GM18507 (cell line): ENCODE results near the gene LRFN4.

Experiments
- DNase-seq: peaks from one replicate; pipeline ENCODE4 v3.0.0; 2011; ENCODE audit warnings: low read depth; ENCODE audit not compliant: insufficient read length; ENCODE audit errors: extremely low spot score
- FAIRE-seq: peaks from 2 replicates; lab custom pipeline; 2011; peaks lifted over from hg19 to GRCh38; lab: Jason Lieb, UNC

The LRFN4 gene

DNA sequence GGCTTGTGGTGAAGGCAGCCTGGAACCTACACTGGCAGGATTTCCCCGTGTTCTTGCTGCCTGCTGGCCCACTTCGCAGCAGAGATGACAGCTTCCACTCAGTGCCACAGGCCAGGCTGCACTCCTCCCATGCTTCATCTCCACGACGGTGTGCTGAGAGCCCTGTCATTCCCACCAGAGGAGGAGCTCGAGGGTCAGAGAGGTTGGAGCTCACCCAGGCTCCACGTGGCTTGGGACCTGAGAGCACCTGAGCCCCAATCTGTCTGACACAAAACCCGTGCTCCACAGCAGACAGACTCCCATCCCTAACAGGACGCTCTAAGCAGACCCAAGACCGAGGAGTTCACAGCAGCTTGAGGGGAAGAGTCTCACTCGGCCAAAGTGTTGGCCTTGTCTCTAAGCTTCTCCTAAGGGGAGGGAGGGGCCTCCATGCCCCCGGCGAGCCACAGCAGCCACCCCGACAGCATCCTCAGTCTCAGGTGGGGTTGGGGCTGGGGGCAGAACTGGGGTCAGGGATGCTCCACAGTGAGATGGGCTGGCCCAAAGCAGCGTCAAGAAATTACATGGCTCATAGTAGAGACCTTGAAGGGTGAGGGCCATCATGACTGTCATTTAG lies 10.7 kb downstream of the LRFN4 start:
- DNase-seq (no peak), FAIRE-seq (no peak)

GRCh38 chr11:66868082-66868725 lies 11.3 kb downstream of the LRFN4 start:
- DNase-seq, result no peak
- FAIRE-seq, result no peak

DNA sequence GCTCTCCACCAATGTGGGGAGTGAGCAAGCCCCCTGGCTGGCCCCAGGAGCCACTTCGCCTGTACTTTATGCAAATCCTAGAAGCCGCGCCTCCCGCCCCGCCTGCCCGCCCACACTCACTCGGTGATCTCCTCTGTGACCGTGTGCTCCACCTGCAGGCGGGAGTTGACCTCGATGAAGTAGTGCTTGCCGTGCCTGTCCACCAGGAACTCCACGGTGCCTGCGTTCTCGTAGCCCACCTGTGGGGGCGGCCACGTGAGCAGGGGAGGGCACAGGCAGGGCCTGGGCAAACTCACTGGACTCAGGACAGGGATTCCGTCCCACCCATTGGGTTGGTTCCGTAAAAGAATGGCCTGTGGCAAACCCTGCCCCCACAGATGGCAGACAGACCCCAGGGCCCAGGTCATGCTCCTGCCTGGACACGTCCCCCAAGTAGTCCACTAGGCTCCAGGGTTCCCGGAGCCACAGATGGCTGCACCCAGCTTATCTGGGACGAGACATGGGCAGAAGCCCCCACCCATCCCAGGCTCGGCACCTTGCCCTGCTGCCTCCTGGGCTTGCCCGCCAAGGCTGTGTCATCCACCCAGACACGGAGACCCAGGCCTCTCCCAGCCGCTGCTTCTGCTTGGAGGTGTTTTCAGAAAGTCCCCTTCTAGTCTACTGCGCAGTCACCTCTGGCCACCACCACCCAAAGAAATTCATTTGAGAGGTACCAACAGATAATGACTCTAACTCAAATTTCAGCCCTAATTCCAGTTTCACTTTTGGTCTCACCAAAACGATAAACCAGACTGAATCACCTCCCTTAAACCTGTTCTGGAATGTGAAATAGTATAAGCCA lies 12.1 kb downstream of the LRFN4 start:
- DNase-seq (peak; percentile 90), FAIRE-seq (peak; percentile 91)

GRCh38 chr11:66869567-66869870 lies 12.7 kb downstream of the LRFN4 start:
- no peak for DNase-seq
- no peak for FAIRE-seq

DNA sequence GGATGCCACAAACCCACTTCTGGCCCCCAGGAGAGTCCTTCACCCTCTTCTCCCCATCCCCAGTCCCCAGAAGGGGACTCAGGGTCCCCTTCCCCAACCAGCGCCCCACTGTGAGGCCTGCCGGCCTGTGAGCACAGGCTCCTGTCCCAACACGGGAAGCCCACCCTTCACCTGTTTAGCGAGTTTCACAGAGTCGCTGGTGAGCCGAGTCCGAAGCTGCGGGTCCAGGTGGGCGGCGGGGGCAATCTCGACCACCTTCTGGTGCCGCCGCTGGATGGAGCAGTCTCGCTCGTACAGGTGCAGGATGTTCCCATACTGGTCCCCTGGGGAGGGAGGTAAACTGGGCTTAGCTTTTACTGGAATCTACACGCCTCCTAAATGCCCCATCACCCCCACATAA lies 13.3 kb downstream of the LRFN4 start:
- no peak for FAIRE-seq
- no peak for DNase-seq

- FAIRE-seq (no peak), DNase-seq (no peak)
These were observed 14.0 kb downstream of the LRFN4 start for GRCh38 chr11:66870616-66871520.

- no peak for DNase-seq
- no peak for FAIRE-seq
These were observed 14.6 kb downstream of the LRFN4 start for GRCh38 chr11:66871521-66871901.

- FAIRE-seq, result no peak
These were observed 17.4 kb downstream of the LRFN4 start for GRCh38 chr11:66874232-66874631.

GRCh38 chr11:66875378-66875777 lies 18.5 kb downstream of the LRFN4 start:
- FAIRE-seq, result no peak
- no peak for DNase-seq

More at GRCh38 chr11:66874232-66874631, 17.4 kb downstream of the LRFN4 start:
- no peak for DNase-seq

GRCh38 chr11:66877588-66878385 lies 20.9 kb downstream of the LRFN4 start:
- FAIRE-seq (no peak), DNase-seq (no peak)

- FAIRE-seq, result no peak
- DNase-seq, result no peak
These were observed 21.6 kb downstream of the LRFN4 start for GRCh38 chr11:66878474-66878873.

- FAIRE-seq (no peak), DNase-seq (no peak)
These were observed 22.1 kb downstream of the LRFN4 start for GRCh38 chr11:66879000-66879399.

- no peak for FAIRE-seq
- DNase-seq, result no peak
These were observed 22.7 kb downstream of the LRFN4 start for GRCh38 chr11:66879583-66879982.

- FAIRE-seq, result no peak
- DNase-seq, result no peak
These were observed 23.1 kb downstream of the LRFN4 start for GRCh38 chr11:66879999-66880398.

GRCh38 chr11:66880496-66881450 lies 23.9 kb downstream of the LRFN4 start:
- no peak for FAIRE-seq
- DNase-seq, result no peak

DNA sequence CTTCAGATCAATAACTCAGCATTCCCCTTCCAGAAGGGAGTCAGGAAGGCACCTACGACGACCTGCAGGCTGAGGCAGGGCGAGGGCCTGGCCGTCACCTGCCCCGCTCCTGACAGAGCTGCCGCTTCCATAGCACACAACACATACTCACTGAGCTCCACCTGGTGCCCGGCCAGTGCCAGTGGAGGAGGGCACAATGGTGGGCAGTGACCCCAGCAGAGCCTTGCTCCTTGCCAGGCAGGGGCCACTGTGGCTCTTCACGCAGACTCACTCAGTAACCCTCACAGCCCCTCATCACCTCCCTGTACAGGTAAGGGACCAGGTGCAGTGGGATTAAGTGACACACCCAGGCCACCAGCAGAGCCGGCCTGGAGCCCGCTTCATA lies 24.6 kb downstream of the LRFN4 start:
- DNase-seq (no peak), FAIRE-seq (no peak)

DNA sequence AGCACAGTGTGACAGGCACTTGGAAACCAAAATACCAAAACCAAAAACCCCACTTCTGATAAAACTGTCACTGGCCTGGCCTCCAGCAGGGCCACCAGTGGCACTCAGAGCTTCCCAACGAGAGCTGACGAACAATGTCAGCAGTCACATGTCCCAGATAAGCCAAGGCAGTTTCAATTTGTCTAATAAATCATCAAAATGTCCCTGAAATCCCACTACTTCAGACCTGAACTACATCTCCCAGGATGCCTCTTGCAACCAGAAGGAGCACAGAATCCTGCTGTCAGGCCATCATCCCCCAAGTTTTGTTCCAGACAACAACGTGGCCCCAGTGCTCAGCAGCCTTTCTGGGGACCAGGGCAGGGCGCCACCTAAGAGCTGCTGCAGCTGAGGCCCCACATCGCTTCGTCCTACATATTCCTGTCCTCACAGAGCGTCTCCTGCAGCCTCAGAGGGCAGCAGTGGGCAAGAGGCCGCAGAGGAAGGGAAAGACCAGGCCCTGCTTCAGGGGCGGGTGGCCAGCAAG lies 25.1 kb downstream of the LRFN4 start:
- no peak for DNase-seq
- no peak for FAIRE-seq

GRCh38 chr11:66882561-66883015 lies 25.7 kb downstream of the LRFN4 start:
- no peak for FAIRE-seq
- DNase-seq, result no peak
